Psoas muscle (tissue), 8 donors: ENCODE measurements around the gene MXD4. TPM values are rescaled to one million over a fixed set of nuclear protein-coding genes. Genes with fewer than 3 reads are reported as not detected.
A peak's percentile ranks its signal among the peaks of the same experiment; 100 is the strongest.

Source experiments
- ATAC-seq, 4 donors: fragments of 200-7000 bp; cut with Tn5 transposase; one replicate each; pipeline ENCODE4 v1.9.1; 2020; ENCODE audit warnings: moderate library complexity in 3 of 4, mild to moderate bottlenecking in 2 of 4
- DNase-seq, 2 donors: peaks; one replicate each; pipeline ENCODE4 v3.0.0-alpha.2; 2020
- H3K27ac ChIP-seq: fragments of 200-600 bp; one replicate; pipeline ENCODE4 v1.8.0; 2022
- H3K27me3 ChIP-seq, 3 donors: fragments of 200-600 bp in 1 of 3; one replicate each; pipeline versions ENCODE4 v1.6.1 to v1.8.0; 2013 to 2022; ENCODE audit warnings: low read length in 2 of 3, mild to moderate bottlenecking in 2 of 3, moderate library complexity in 1 of 3; ENCODE audit not compliant: insufficient read depth in 3 of 3
- H3K36me3 ChIP-seq, 2 donors: fragments of 200-600 bp in 1 of 2; one replicate each; pipeline versions ENCODE4 v1.6.1 to v1.8.0; 2013 to 2022; ENCODE audit warnings: low read depth in 1 of 2, mild to moderate bottlenecking in 1 of 2, moderate library complexity in 1 of 2; ENCODE audit not compliant: insufficient read depth in 1 of 2
- H3K4me1 ChIP-seq: fragments of 200-600 bp; one replicate; pipeline ENCODE4 v1.8.0; 2022
- H3K4me3 ChIP-seq: fragments of 200-600 bp; one replicate; pipeline ENCODE4 v1.8.0; 2022; ENCODE audit warnings: mild to moderate bottlenecking
- H3K9me3 ChIP-seq: fragments of 200-600 bp; one replicate; pipeline ENCODE4 v1.8.0; 2022
- WGBS, 3 donors: extraction: QIAGEN DNeasy Blood & Tissue Kit; methylation state at CpG; one replicate each; pipeline versions ENCODE4 v1.1.6 to v1.1.7; 2013; 5-methylcytosine and 5-hydroxymethylcytosine counted together
- intact Hi-C, 2 donors: fragments of 100-400 bp; cut with DNase I; formaldehyde crosslinking; loops; one replicate each; pipeline versions ENCODE4 v1.11.0 to v1.14.2; 2022
- polyA plus RNA-seq, 3 donors: library from polyadenylated mRNA; stranded (reverse); fragments of 200-250 nt; gene quantifications; one replicate each; pipeline ENCODE4 v1.2.3, GENCODE V29; 2013
- total RNA-seq, 4 donors: library from RNA; stranded (reverse); fragmentation: NEBNext Ultra II Directional in 2 of 4; extraction: Animal tissue kit (Norgen Biotek cat#: 25700) in 2 of 4; gene quantifications; one replicate each; pipeline versions ENCODE4 v1.2.1 to v1.2.4, GENCODE V29; 2021 to 2023
- TF ChIP-seq, protein P1 (sequence below): fragments of 200-600 bp; IDR thresholded peaks from one replicate; pipeline ENCODE4 v1.8.0; 2022; ENCODE audit warnings: antibody characterized with exemption
- donor health status: healthy with polysubstance abuse.
- donor health status: DM: no; HTN: no; CAD: no; lungs with moderate emphysema.
- donor health status: Bipolar disorder and iron deficiency.
- donor health status: healthy.
- donor health status: DM: yes; HTN: yes; CAD: no.
- donor health status: DM: no; HTN: no; CAD: no.
- donor health status: DM: no; HTN: no; CAD: no.
- donor health status: DM: yes; HTN: yes; CAD: no.

The MXD4 gene
- total and polyA plus RNA-seq, 7 donors = 15.4 to 36.7 (median 29.9) TPM

DNA sequence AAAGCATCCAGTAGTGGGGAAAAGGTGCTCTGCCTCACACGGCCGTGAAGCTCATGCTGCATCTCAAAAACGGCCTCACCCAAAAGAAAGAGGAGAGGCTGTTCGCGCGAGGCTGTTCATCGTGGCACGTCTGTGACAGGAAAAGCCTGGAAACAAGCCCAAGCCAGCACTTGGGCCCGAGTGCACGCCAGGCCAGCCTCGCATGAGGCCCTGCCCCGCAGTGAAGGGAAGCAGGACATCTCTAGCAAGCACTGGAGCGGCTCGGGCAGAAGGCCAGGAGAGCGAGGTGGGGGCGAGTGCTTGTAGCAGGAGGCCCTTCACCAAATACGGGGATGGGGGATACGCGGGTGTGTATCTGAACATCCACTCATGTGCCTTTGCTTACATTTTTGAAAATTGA lies 39.9 kb upstream of the MXD4 start:
- H3K27me3 ChIP-seq = no peaks in the 10 kb centered on the region
- TF ChIP-seq, protein P1, sequence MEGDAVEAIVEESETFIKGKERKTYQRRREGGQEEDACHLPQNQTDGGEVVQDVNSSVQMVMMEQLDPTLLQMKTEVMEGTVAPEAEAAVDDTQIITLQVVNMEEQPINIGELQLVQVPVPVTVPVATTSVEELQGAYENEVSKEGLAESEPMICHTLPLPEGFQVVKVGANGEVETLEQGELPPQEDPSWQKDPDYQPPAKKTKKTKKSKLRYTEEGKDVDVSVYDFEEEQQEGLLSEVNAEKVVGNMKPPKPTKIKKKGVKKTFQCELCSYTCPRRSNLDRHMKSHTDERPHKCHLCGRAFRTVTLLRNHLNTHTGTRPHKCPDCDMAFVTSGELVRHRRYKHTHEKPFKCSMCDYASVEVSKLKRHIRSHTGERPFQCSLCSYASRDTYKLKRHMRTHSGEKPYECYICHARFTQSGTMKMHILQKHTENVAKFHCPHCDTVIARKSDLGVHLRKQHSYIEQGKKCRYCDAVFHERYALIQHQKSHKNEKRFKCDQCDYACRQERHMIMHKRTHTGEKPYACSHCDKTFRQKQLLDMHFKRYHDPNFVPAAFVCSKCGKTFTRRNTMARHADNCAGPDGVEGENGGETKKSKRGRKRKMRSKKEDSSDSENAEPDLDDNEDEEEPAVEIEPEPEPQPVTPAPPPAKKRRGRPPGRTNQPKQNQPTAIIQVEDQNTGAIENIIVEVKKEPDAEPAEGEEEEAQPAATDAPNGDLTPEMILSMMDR = no peak
- H3K9me3 ChIP-seq = peaks cover 2% of the 10 kb centered on the region
- DNase-seq (no peak), ATAC-seq (no peak)
- H3K27ac ChIP-seq = no peak overlapping the region
- WGBS, 3 donors = 69 to 86% (median 71%) methylated on average over 19 of the region's 19 CpGs
- no peaks in the 10 kb centered on the region for H3K4me1 ChIP-seq
- no peak overlapping the region for H3K4me3 ChIP-seq
- intact Hi-C loops = no loop called here
- H3K36me3 ChIP-seq = no peaks in the 10 kb centered on the region

DNA sequence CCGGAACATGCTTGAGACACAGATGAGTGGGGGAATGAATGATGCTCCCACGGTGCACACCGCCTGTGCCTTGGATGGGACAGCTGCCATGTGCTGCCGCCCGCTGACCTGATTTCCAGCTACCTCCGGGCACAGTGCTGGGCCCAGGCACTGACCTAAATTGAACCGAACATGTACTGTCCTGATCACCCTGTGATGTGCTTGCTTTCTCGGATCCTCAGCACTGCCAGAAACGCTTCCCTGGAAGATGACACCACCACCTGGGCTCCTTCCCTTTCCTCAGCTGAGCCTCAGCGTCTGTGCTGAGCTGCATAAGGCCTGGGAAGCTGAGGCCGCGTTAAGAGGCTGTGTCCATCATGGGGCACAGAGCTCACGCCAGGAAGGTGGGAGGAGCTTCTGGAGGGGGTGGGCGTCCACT lies 39.3 kb upstream of the MXD4 start:
- TF ChIP-seq, protein P1 = no peak
- 63 to 82% (median 70%) methylated on average over 14 of the region's 14 CpGs for WGBS, 3 donors
- ATAC-seq (peak; percentile 17 to 69 (median 46)), DNase-seq (no peak)
- no peak overlapping the region for H3K4me3 ChIP-seq
- H3K9me3 ChIP-seq = no peaks in the 10 kb centered on the region
- H3K27me3 ChIP-seq = no peaks in the 10 kb centered on the region
- no peak overlapping the region for H3K27ac ChIP-seq
- intact Hi-C loops = no loop called here
- H3K36me3 ChIP-seq = no peaks in the 10 kb centered on the region
- no peaks in the 10 kb centered on the region for H3K4me1 ChIP-seq

DNA sequence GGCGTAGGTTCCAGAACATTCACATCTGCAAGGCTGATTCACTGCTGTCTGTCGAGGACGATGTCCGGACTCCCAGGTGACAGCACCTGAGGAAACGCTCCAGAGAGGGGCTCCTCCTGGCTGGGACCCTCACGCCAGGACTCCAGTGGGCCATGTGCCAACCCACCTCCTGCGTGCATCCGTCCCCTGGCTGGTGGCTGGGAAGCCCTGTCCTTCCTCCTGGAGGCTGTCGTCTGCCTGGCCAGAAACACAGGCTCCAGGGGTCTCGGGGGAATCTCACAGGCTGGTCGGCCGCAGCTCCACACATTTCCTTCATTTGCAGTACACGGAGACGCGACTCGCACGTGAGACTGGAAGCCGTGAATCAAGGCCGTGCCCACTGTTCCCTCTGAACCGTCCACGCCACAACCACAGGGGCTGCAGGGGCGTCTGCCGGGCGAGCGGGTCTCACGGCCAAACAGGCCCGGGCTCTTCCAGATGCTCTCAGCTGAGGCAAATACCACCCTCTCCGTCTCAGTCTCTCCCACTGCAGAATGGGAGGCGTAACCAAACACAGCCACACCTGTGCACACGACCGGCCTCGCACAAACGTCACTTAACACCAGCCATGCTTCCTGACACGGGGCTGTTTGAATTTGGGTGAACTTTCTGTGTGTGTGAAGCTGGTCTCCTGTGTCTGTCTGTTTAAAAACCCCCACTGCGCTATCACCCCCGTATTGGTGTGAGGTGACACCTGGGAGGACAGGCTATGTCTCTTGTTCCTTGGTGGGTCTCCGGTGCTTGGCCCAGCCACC lies 38.7 kb upstream of the MXD4 start:
- Histone ChIP-seq H3K36me3 (no peaks in the 10 kb centered on the region), H3K27me3 (no peaks in the 10 kb centered on the region), H3K4me1 (no peaks in the 10 kb centered on the region), H3K4me3 (no peak overlapping the region), H3K27ac (no peak overlapping the region), H3K9me3 (no peaks in the 10 kb centered on the region)
- TF ChIP-seq, protein P1 = no peak
- 80 to 84% (median 82%) methylated on average over 37 of the region's 37 CpGs for WGBS, 3 donors
- intact Hi-C loops = no loop called here
- DNase-seq (no peak), ATAC-seq (no peak)

DNA sequence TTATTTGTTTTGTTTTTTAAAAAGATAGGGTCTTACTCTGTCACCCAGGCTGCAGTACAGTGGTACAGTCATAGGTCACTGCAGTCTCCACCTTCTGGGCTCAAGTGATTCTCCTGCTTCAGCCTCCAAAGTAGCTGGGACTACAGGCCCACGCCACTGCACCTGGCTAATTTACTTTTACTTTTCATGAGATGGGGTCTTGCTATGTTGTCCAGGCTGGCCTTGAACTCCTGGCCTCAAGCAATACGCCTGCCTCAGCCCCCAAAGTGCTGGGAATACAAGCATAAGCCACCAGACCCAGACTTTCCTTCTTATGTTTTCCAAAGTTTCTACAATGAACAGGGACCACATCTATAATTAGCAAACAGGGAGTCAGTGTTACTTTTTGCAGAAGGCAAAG lies 37.9 kb upstream of the MXD4 start:
- H3K4me1 ChIP-seq = no peaks in the 10 kb centered on the region
- 97 to 98% (median 97%) methylated on average over 2 of the region's 2 CpGs for WGBS, 3 donors
- TF ChIP-seq, protein P1 = no peak
- intact Hi-C loops = no loop called here
- no peak overlapping the region for H3K27ac ChIP-seq
- no peaks in the 10 kb centered on the region for H3K9me3 ChIP-seq
- DNase-seq = no peak
- no peaks in the 10 kb centered on the region for H3K27me3 ChIP-seq
- H3K4me3 ChIP-seq = no peak overlapping the region
- H3K36me3 ChIP-seq = no peaks in the 10 kb centered on the region
- ATAC-seq = no peak
